ENCODE results near the gene KCTD19. TPM values are rescaled to one million over a fixed set of nuclear protein-coding genes. Genes with fewer than 3 reads are reported as not detected.

KCTD19 gene
- total and polyA plus RNA-seq, 2 donors (not counting 1 experiment from before 2014, with no cell fraction given): 0.52 TPM; not detected in 1

- CTCF ChIA-PET: interaction anchor here (1.1 to 3.7 kb wide), 6 partner anchors 12 to 154 kb away, joined by 3 to 33 read pairs (median 8); partner anchors contain the start of gene TMEM208
- H3K9ac ChIP-seq (ENCODE audit: low read length): peak overlapping the region; percentile 81
These were observed 80.9 kb downstream of the KCTD19 start for GRCh38 chr16:67245674-67246080.

More at GRCh38 chr16:67245674-67246080, 80.9 kb downstream of the KCTD19 start:
- peaks cover 0 to 15% (median 11%) of the 10 kb centered on the region in 4 experiments for H3K27me3 ChIP-seq (replicated peaks in 1 of 4; ENCODE audit: control extremely low read depth in 1 of 4, control insufficient read depth in 3 of 4, insufficient read depth in 4 of 4, low read length in 3 of 4)
- H3K4me1 ChIP-seq (ENCODE audit: control insufficient read depth in 2 of 2, insufficient read depth in 2 of 2, low read length in 2 of 2): peaks cover 46 to 55% of the 10 kb centered on the region in 2 donors
- peaks cover 53% of the 10 kb centered on the region for H3K4me1 Mint-ChIP-seq
- POLR2A ChIA-PET: interaction anchor here (0.5 to 3.7 kb wide), 3 partner anchors 18 to 217 kb away, joined by 8 to 30 read pairs (median 27); partner anchors contain the start of gene TMEM208
- peak overlapping the region; percentile 100 for H3K4me2 ChIP-seq (replicated peaks; ENCODE audit: low read depth, low read length, poor library complexity, severe bottlenecking)
- 22% methylated on average over 5 of the region's 8 CpGs for WGBS (ENCODE audit: insufficient coverage)
- ATAC-seq (ENCODE audit: low read depth) (no peak), DNase-seq (no peak)
- H3K27ac ChIP-seq (ENCODE audit: low read length in 2 of 2): peak overlapping the region in 1 of 2 donors; percentile 86
- peak overlapping the region; percentile 5 to 97 (median 79) for H3K4me3 ChIP-seq (ENCODE audit: control extremely low read depth in 1 of 5, extremely low read depth in 1 of 5, insufficient read depth in 1 of 5, low read depth in 2 of 5, low read length in 4 of 5)
- no peaks in the 10 kb centered on the region for H3K9me3 Mint-ChIP-seq (ENCODE audit: insufficient read depth)
- peaks cover 8% of the 10 kb centered on the region for H4K20me1 ChIP-seq (ENCODE audit: control insufficient read depth, insufficient read depth, low read length, poor library complexity, severe bottlenecking)
- H2AFZ ChIP-seq (ENCODE audit: insufficient read depth, low read depth, low read length, poor library complexity, severe bottlenecking): peak overlapping the region; percentile 82
- intact Hi-C loops (cut with micrococcal nuclease): loop anchor here (2.0 to 10.0 kb wide), 4 partner anchors 33 to 419 kb away; partner anchors contain the start of genes ACD, ATP6V0D1, C16orf86 and ENKD1
- H3K4me3 Mint-ChIP-seq: peak overlapping the region; percentile 96
- H3K36me3 ChIP-seq (replicated peaks in 1 of 2; ENCODE audit: control extremely low read depth in 1 of 2, control insufficient read depth in 1 of 2, extremely low read depth in 1 of 2, insufficient read depth in 2 of 2, low read length in 1 of 2): peaks cover 0 to 3% of the 10 kb centered on the region in 2 experiments
- peaks cover 9% of the 10 kb centered on the region for H3K27me3 Mint-ChIP-seq
- H3K27ac Mint-ChIP-seq: peak overlapping the region; percentile 96
- no peak for TF ChIP-seq EZH2 (IDR thresholded peaks at IDR 0.05; ENCODE audit: borderline replicate concordance, insufficient read depth, low read depth, low read length, poor library complexity, severe bottlenecking)
- TF ChIP-seq, protein P1, sequence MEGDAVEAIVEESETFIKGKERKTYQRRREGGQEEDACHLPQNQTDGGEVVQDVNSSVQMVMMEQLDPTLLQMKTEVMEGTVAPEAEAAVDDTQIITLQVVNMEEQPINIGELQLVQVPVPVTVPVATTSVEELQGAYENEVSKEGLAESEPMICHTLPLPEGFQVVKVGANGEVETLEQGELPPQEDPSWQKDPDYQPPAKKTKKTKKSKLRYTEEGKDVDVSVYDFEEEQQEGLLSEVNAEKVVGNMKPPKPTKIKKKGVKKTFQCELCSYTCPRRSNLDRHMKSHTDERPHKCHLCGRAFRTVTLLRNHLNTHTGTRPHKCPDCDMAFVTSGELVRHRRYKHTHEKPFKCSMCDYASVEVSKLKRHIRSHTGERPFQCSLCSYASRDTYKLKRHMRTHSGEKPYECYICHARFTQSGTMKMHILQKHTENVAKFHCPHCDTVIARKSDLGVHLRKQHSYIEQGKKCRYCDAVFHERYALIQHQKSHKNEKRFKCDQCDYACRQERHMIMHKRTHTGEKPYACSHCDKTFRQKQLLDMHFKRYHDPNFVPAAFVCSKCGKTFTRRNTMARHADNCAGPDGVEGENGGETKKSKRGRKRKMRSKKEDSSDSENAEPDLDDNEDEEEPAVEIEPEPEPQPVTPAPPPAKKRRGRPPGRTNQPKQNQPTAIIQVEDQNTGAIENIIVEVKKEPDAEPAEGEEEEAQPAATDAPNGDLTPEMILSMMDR (IDR thresholded peaks at IDR 0.05): no peak
- no peaks in the 10 kb centered on the region for H3K9me3 ChIP-seq (ENCODE audit: control extremely low read depth in 1 of 3, control insufficient read depth in 2 of 3, insufficient read depth in 1 of 3, low read length in 2 of 3)
- peaks cover 26% of the 10 kb centered on the region for H3K79me2 ChIP-seq (ENCODE audit: control insufficient read depth, insufficient read depth, low read length)

Data from B cell (primary cell).